Glutamatergic neuron (in vitro differentiated cells): Measurements from ENCODE around the gene JPH3. TPM values are rescaled to one million over a fixed set of nuclear protein-coding genes. Genes with fewer than 3 reads are reported as not detected.

ENCODE experiments used
- DNase-seq: peaks from one replicate; pipeline ENCODE4 v3.0.0; 2022
- H3K27ac Mint-ChIP-seq: one replicate; pipeline ENCODE4 v1.8.0; 2020; ENCODE audit warnings: mild to moderate bottlenecking, mixed read lengths, inconsistent platforms; ENCODE audit not compliant: unreplicated experiment
- H3K27me3 Mint-ChIP-seq: one replicate; pipeline ENCODE4 v1.8.0; 2020; ENCODE audit warnings: mild to moderate bottlenecking, moderate library complexity, mixed read lengths, inconsistent platforms; ENCODE audit not compliant: unreplicated experiment
- H3K36me3 Mint-ChIP-seq: one replicate; pipeline ENCODE4 v1.8.0; 2020; ENCODE audit warnings: mild to moderate bottlenecking, mixed read lengths, inconsistent platforms; ENCODE audit not compliant: unreplicated experiment
- H3K4me1 Mint-ChIP-seq: one replicate; pipeline ENCODE4 v1.8.0; 2020; ENCODE audit warnings: mild to moderate bottlenecking, low read depth, mixed read lengths, inconsistent platforms; ENCODE audit not compliant: unreplicated experiment
- H3K4me3 Mint-ChIP-seq: one replicate; pipeline ENCODE4 v1.8.0; 2020; ENCODE audit warnings: mild to moderate bottlenecking, mixed read lengths, inconsistent platforms; ENCODE audit not compliant: unreplicated experiment
- H3K9me3 Mint-ChIP-seq: one replicate; pipeline ENCODE4 v1.8.0; 2020; ENCODE audit warnings: mild to moderate bottlenecking, moderate library complexity, mixed read lengths, inconsistent platforms; ENCODE audit not compliant: unreplicated experiment
- CTCF ChIP-seq: fragments of 200-600 bp; sonication (generic); IDR thresholded peaks from one replicate; pipeline ENCODE4 v1.5.0; 2021; ENCODE audit not compliant: partially characterized antibody, unreplicated experiment
- total RNA-seq: library from RNA; stranded (reverse); fragmentation: NEBNext Ultra II Directional; extraction: Animal tissue kit (Norgen Biotek cat#: 25700); gene quantifications from one replicate; pipeline ENCODE4 v1.2.1, GENCODE V29; 2021; ENCODE audit not compliant: unreplicated experiment

JPH3 gene
- total RNA-seq, 1 donor from 2014 or later: 10.5 TPM

DNA sequence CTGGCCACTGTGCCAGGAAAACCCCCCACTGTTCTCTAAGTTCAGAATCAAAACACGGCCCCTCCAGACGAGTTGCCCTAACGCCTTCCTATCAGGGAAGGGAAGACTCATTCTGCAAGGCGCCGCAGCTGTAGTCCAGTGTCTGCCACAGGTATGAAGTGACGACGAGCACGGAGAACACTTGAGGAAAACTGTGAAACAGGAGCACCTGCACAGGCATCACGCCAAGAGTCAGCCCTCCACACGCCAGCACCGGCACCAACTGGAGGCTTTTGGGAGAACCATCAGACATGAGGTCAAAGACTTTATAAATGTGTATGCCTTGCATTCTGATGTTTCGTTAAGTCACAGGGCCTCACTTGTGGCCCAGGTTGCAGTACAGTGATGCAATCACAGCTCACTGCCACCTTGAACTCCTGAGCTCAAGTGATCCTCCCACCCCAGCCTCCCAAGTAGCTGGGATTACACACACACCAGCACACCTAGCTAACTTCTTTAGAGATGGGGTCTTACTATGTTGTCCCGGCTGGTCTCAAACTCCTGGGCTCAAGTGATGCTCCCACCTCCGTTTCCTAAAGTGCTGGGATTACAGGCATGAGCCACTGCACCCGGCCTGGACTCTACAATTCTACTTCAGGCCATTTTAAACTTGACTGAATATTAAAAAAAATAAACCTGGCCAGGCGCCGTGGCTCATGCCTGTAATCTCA lies 140.6 kb downstream of the JPH3 start:
- no peak overlapping the region for H3K4me3 Mint-ChIP-seq
- peaks cover 7% of the 10 kb centered on the region for H3K4me1 Mint-ChIP-seq
- H3K27me3 Mint-ChIP-seq: peaks cover 4% of the 10 kb centered on the region
- H3K27ac Mint-ChIP-seq: no peak overlapping the region
- peaks cover 10% of the 10 kb centered on the region for H3K36me3 Mint-ChIP-seq
- TF ChIP-seq CTCF: no peak
- peaks cover 6% of the 10 kb centered on the region for H3K9me3 Mint-ChIP-seq
- no peak for DNase-seq

DNA sequence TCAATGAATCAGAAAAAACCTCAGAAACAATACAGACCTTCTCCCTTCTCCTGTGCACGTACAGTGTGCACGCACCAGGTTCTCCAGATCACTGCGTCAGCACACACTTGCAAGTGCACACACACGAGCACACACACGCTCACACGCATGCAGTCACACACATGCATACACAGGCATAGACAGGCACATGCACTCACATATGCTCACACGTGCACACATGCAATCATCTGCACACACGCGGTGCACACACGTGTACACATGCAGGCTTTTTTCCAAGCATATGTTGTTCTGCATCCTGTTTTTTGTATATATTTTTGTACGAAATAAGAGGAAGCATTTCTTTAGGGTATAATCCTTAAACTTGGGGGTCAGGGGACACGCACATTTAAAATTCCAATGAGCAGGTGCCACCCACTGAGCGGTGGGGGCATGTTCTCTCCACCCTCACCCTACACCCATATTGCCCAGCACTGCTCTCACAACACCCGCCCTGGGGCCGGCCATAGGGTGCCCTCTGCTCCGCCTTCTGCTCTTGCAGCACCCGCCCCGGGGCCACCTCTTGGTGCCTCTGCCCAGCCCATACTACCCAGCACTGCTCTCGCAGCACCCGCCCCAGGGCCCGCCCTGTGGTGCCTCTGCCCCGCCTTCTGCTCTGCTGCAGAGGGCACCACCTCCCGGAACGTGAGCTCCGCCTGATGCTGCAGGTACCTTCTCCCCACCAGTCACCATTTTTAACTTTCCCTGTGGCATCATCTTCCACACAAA lies 142.6 kb downstream of the JPH3 start:
- Mint-ChIP-seq H3K27ac (peak overlapping the region; percentile 44), H3K36me3 (peaks cover 10% of the 10 kb centered on the region), H3K4me1 (peaks cover 7% of the 10 kb centered on the region), H3K9me3 (peaks cover 6% of the 10 kb centered on the region), H3K27me3 (peaks cover 4% of the 10 kb centered on the region), H3K4me3 (no peak overlapping the region)
- TF ChIP-seq CTCF: no peak
- no peak for DNase-seq

DNA sequence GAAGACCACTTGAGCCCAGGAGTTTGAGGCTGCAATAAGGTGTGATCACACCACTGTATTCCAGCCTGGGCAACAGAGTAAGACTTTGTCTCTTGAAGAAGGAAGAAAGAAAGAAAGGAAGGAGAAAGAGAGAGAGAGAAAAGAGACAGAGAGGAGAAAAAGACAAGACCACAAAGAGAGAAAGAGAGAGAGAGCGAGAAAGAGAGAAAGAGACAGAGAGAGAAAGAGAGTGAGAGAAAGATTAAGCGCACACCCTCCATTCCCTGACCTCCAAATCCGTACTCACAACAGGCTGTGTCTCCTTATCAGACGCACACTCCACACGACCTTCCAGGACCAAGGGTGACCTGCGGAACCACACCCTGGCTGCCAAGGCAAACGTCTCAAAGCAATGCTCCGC lies 143.9 kb downstream of the JPH3 start:
- H3K4me1 Mint-ChIP-seq: peaks cover 2% of the 10 kb centered on the region
- H3K36me3 Mint-ChIP-seq: peaks cover 10% of the 10 kb centered on the region
- peaks cover 6% of the 10 kb centered on the region for H3K9me3 Mint-ChIP-seq
- TF ChIP-seq CTCF: no peak
- H3K27ac Mint-ChIP-seq: peak overlapping the region; percentile 28
- H3K27me3 Mint-ChIP-seq: peaks cover 4% of the 10 kb centered on the region
- no peak for DNase-seq
- H3K4me3 Mint-ChIP-seq: no peak overlapping the region

Other genes starting within 250 kb of the JPH3 start
- 66.7 TPM for gene FBXO31, start 218.7 kb upstream of the JPH3 start, total RNA-seq
- gene MAP1LC3B, start 210.2 kb upstream of the JPH3 start, total RNA-seq: 297 TPM
- 29.2 TPM for gene ZCCHC14, start 109.5 kb upstream of the JPH3 start, total RNA-seq
- gene KLHDC4, start 163.5 kb downstream of the JPH3 start, total RNA-seq: 65.4 TPM